BJ (cell line): Measurements from ENCODE around the gene PCDHA4. TPM values are rescaled to one million over a fixed set of nuclear protein-coding genes. Genes with fewer than 3 reads are reported as not detected.
"Not testable (repeated sequence)": the region's sequence is repeated elsewhere in the genome, so short reads cannot be mapped to it uniquely, and the experiment has no call there.

Experiments used
- CTCF ChIA-PET: fragments of 350-600 bp; formaldehyde crosslinking; extraction: SDS; loops from one replicate; lab custom pipeline; 2021; ENCODE audit warnings: antibody characterized with exemption, inconsistent platforms; lab: Yijun Ruan, JAX
- POLR2A ChIA-PET: fragments of 300-600 bp; sonication (Branson Sonifier 250); formaldehyde crosslinking; extraction: SDS; loops from one replicate; lab custom pipeline; 2021; ENCODE audit warnings: antibody characterized with exemption; lab: Charles Lee
- DNase-seq: peaks from one replicate; pipeline ENCODE4 v3.0.0-alpha.2; 2011; ENCODE audit warnings: low read depth
- H3K27me3 ChIP-seq: 2 replicates; pipeline ENCODE4 v1.6.0; 2011; ENCODE audit warnings: low read length; ENCODE audit not compliant: control insufficient read depth, insufficient read depth
- H3K36me3 ChIP-seq: 2 replicates; pipeline ENCODE4 v1.5.1; 2011; ENCODE audit warnings: low read length; ENCODE audit not compliant: control insufficient read depth, insufficient read depth
- H3K4me3 ChIP-seq: 2 replicates; pipeline ENCODE4 v1.5.1; 2011; ENCODE audit warnings: low read depth, mild to moderate bottlenecking, control low read depth, low read length
- CTCF ChIP-seq: IDR thresholded peaks from 2 replicates; pipeline ENCODE4 v1.5.1; 2011; ENCODE audit warnings: low read depth, mild to moderate bottlenecking, control low read depth, inconsistent platforms, low read length, moderate library complexity; ENCODE audit not compliant: insufficient read depth
- polyA plus RNA-seq: library from polyadenylated mRNA; depleted of rRNA; stranded (reverse); fragments of >200 nt; gene quantifications from 2 replicates; pipeline ENCODE4 v1.2.3, GENCODE V29; 2011

PCDHA4 gene
- polyA plus RNA-seq, 1 experiment, result 0.25 TPM

DNA sequence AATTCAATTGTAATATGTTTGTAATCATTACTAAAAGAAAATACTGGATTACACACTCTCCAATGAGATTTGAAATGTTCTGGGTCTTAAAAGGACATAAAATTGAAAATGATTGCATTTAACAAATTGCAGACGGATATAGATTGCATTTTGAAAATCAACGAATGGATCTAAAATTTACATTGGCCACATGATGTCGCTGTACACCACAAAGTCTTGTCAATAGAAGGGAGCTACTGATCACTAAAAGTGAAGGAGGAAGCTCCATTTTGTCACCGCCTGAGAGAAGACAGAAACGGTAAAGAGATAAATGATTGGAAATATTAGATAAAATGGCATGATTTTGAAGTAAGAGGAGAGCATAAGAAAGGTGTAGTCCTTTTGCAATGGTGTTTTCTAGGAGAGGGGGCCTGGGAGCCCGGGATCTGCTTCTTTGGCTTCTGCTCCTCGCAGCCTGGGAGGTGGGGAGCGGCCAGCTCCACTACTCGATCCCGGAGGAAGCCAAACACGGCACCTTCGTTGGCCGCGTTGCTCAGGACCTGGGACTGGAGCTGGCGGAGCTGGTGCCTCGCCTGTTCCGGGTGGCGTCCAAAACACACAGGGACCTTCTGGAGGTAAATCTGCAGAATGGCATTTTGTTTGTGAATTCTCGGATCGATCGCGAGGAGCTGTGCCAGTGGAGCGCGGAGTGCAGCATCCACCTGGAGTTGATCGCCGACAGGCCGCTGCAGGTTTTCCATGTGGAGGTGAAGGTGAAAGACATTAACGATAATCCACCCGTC, 20.8 kb upstream of the PCDHA4 start, which contains the start of gene PCDHA1:
Gene PCDHA1, plus strand, starts transcription at position 236 of the 782 bp plus-strand sequence.
- Histone ChIP-seq H3K27me3 (no peaks in the 10 kb centered on the region), H3K36me3 (no peaks in the 10 kb centered on the region), H3K4me3 (no peak within 1 kb of the TSS)
- DNase-seq, result no peak
- CTCF ChIA-PET, result no interaction called here
- TF ChIP-seq CTCF, result no peak
- POLR2A ChIA-PET, result no interaction called here

DNA sequence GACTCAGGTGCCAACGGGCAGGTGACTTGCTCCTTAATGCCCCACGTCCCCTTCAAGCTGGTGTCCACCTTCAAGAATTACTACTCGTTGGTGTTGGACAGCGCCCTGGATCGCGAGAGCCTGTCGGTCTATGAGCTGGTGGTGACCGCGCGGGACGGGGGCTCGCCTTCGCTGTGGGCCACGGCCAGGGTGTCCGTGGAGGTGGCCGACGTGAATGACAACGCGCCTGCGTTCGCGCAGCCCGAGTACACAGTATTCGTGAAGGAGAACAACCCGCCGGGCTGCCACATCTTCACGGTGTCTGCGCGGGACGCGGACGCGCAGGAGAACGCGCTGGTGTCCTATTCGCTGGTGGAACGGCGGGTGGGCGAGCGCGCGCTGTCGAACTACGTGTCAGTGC, 19.4 kb upstream of the PCDHA4 start:
- H3K27me3 ChIP-seq, H3K4me3 ChIP-seq, H3K36me3 ChIP-seq, CTCF ChIA-PET, POLR2A ChIA-PET, DNase-seq: not testable (repeated sequence)

DNA sequence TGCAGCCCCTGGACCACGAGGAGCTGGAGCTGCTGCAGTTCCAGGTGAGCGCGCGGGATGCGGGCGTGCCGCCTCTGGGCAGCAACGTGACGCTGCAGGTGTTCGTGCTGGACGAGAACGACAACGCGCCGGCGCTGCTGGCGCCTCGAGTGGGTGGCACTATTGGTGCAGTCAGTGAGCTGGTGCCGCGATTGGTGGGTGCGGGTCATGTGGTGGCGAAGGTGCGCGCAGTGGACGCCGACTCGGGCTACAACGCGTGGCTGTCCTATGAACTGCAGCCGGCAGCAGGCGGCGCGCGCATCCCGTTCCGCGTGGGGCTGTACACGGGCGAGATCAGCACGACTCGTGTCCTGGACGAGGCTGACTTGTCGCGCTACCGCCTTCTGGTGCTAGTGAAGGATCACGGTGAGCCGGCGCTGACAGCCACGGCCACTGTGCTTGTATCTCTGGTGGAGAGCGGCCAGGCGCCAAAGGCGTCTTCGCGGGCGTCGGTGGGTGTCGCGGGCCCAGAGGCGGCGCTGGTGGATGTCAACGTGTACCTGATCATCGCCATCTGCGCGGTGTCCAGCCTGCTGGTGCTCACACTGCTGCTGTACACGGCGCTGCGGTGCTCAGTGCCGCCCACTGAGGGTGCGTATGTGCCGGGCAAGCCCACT, 18.9 kb upstream of the PCDHA4 start:
- H3K4me3 ChIP-seq, H3K36me3 ChIP-seq, POLR2A ChIA-PET, DNase-seq, H3K27me3 ChIP-seq, CTCF ChIA-PET: not testable (repeated sequence)

GRCh38 chr5:140791089-140791488, 15.8 kb upstream of the PCDHA4 start:
- Histone ChIP-seq H3K27me3 (no peaks in the 10 kb centered on the region), H3K4me3 (no peak overlapping the region), H3K36me3 (no peaks in the 10 kb centered on the region)
- POLR2A ChIA-PET, result no interaction called here
- CTCF ChIA-PET, result no interaction called here
- DNase-seq, result no peak
- no peak for TF ChIP-seq CTCF

DNA sequence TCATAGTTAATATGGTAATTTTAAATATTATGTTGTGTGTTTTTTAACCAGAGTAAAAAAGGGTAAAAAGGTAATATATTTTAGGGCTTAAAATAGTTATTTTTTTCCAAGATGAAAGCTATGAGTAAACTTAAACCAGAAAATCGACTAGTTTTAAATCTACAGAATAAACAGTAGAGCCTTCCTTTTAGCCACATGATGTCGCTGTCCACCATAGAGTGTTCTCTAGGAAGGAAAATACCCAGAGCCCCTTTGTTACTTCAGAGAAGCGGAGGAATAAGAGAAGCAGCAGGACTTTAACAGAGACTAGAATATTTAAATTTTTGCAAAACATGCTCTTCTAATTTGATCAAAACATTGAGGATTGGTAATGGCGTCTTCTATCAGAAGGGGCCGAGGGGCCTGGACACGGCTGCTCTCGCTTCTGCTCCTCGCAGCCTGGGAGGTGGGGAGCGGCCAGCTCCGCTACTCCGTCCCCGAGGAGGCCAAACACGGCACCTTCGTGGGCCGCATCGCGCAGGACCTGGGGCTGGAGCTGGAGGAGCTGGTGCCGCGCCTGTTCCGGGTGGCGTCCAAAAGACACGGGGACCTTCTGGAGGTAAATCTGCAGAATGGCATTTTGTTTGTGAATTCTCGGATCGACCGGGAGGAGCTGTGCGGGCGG, 12.1 kb upstream of the PCDHA4 start, which contains the start of gene PCDHA2:
Gene PCDHA2, plus strand, starts transcription at position 258 of the 664 bp plus-strand sequence.
- CTCF ChIA-PET, result no interaction called here
- no peaks in the 10 kb centered on the region for H3K27me3 ChIP-seq
- no peaks in the 10 kb centered on the region for H3K36me3 ChIP-seq
- DNase-seq, result no peak
- no peak for TF ChIP-seq CTCF
- POLR2A ChIA-PET, result no interaction called here
- no peak within 1 kb of the TSS for H3K4me3 ChIP-seq

GRCh38 chr5:140795259-140795641, 11.6 kb upstream of the PCDHA4 start:
- H3K36me3 ChIP-seq, result no peaks in the 10 kb centered on the region
- no peak overlapping the region for H3K4me3 ChIP-seq
- no peaks in the 10 kb centered on the region for H3K27me3 ChIP-seq
- ChIA-PET POLR2A (no interaction called here), CTCF (no interaction called here)
- peak; percentile 14; the same call in 1 of the 2 replicates for TF ChIP-seq CTCF
- DNase-seq, result no peak

- DNase-seq, H3K36me3 ChIP-seq, H3K4me3 ChIP-seq, CTCF ChIA-PET, H3K27me3 ChIP-seq, POLR2A ChIA-PET: not testable (repeated sequence)
Measured at GRCh38 chr5:140796072-140796717, 10.7 kb upstream of the PCDHA4 start.
